GM18520 (cell line): ENCODE results near the gene CAST.

Source experiments
- ATAC-seq: cut with Tn5 transposase; IDR thresholded peaks from one replicate; pipeline ENCODE4 v1.9.1; 2021; ENCODE audit not compliant: unreplicated experiment

CAST gene

GRCh38 chr5:96641368-96642280 is 20.6 kb upstream of the CAST start:
- ATAC-seq = no peak

GRCh38 chr5:96642281-96642640 is 19.9 kb upstream of the CAST start:
- ATAC-seq = no peak

- ATAC-seq = no peak
These were observed 17.1 kb upstream of the CAST start for GRCh38 chr5:96645091-96645490.

GRCh38 chr5:96648023-96648422 is 14.2 kb upstream of the CAST start:
- peak; percentile 53 for ATAC-seq

- ATAC-seq = no peak
These were observed 13.6 kb upstream of the CAST start for GRCh38 chr5:96648593-96648992.

- no peak for ATAC-seq
These were observed 12.9 kb upstream of the CAST start for GRCh38 chr5:96649251-96649662.

- ATAC-seq = no peak
These were observed 12.3 kb upstream of the CAST start for GRCh38 chr5:96649681-96650540.

GRCh38 chr5:96651047-96651446 is 11.1 kb upstream of the CAST start:
- no peak for ATAC-seq

GRCh38 chr5:96651948-96652753 is 10.0 kb upstream of the CAST start:
- no peak for ATAC-seq

- no peak for ATAC-seq
These were observed 9.3 kb upstream of the CAST start for GRCh38 chr5:96652769-96653454.

GRCh38 chr5:96654209-96654608 is 8.0 kb upstream of the CAST start:
- ATAC-seq = no peak

- no peak for ATAC-seq
These were observed 7.1 kb upstream of the CAST start for GRCh38 chr5:96655085-96655484.

GRCh38 chr5:96655506-96655905 is 6.7 kb upstream of the CAST start:
- no peak for ATAC-seq

GRCh38 chr5:96657068-96657467 is 5.1 kb upstream of the CAST start:
- peak; percentile 80 for ATAC-seq

- ATAC-seq = no peak
These were observed 3.9 kb upstream of the CAST start for GRCh38 chr5:96658272-96658671.

- no peak for ATAC-seq
These were observed 3.0 kb upstream of the CAST start for GRCh38 chr5:96659170-96659569.

GRCh38 chr5:96660971-96661854 is 963 bp upstream of the CAST start:
- ATAC-seq = no peak

- ATAC-seq = peak; percentile 76
These were observed 746 bp downstream of the CAST start for GRCh38 chr5:96662725-96663518.

- no peak for ATAC-seq
These were observed 1.4 kb downstream of the CAST start for GRCh38 chr5:96663608-96664007.
